Calu3 (cell line): Measurements from ENCODE around the gene FUNDC2. TPM values are rescaled to one million over a fixed set of nuclear protein-coding genes. Genes with fewer than 3 reads are reported as not detected.

Experiments used
- BruUV-seq: library from RNA; stranded (reverse); fragments of 400-500 nt; replicated peaks from 2 replicates; lab custom pipeline; 2021; lab: Mats Ljungman, UMichigan
- CTCF ChIA-PET: fragments of 300-600 bp; sonication (Branson Sonifier 250); formaldehyde crosslinking; loops from one replicate; lab custom pipeline; 2022; ENCODE audit warnings: antibody characterized with exemption; lab: Charles Lee
- DNase-seq: peaks from one replicate; pipeline ENCODE4 v3.0.0; 2022
- H3K27ac Mint-ChIP-seq: one replicate; pipeline ENCODE4 v1.8.0; 2022; ENCODE audit warnings: mixed read lengths; ENCODE audit not compliant: unreplicated experiment
- H3K27me3 Mint-ChIP-seq: one replicate; pipeline ENCODE4 v1.8.0; 2022; ENCODE audit warnings: mixed read lengths; ENCODE audit not compliant: unreplicated experiment
- H3K36me3 Mint-ChIP-seq: one replicate; pipeline ENCODE4 v1.8.0; 2022; ENCODE audit warnings: mild to moderate bottlenecking, moderate library complexity, mixed read lengths; ENCODE audit not compliant: insufficient read depth, unreplicated experiment
- H3K4me1 Mint-ChIP-seq: one replicate; pipeline ENCODE4 v1.8.0; 2022; ENCODE audit warnings: mild to moderate bottlenecking, low read depth, mixed read lengths; ENCODE audit not compliant: unreplicated experiment
- H3K4me3 Mint-ChIP-seq: one replicate; pipeline ENCODE4 v1.8.0; 2022; ENCODE audit warnings: mild to moderate bottlenecking, low read depth, moderate library complexity, mixed read lengths; ENCODE audit not compliant: unreplicated experiment
- H3K9me3 Mint-ChIP-seq: one replicate; pipeline ENCODE4 v1.8.0; 2022; ENCODE audit warnings: low read depth, mixed read lengths; ENCODE audit not compliant: unreplicated experiment
- CTCF ChIP-seq: fragments of 200-600 bp; IDR thresholded peaks from one replicate; pipeline ENCODE4 v1.8.0; 2022; ENCODE audit warnings: antibody characterized with exemption; ENCODE audit not compliant: unreplicated experiment
- intact Hi-C: fragments of 100-400 bp; cut with micrococcal nuclease; formaldehyde crosslinking; loops from one replicate; pipeline ENCODE4 v1.10.0; 2022; ENCODE audit not compliant: unreplicated experiment
- total RNA-seq: library from RNA; stranded (reverse); gene quantifications from 2 replicates; pipeline ENCODE4 v1.2.3, GENCODE V29; 2022

Gene FUNDC2
- total RNA-seq, 1 experiment from 2014 or later: 45.4 TPM

- no peak for TF ChIP-seq CTCF
- Mint-ChIP-seq H3K4me3 (no peak overlapping the region), H3K9me3 (no peaks in the 10 kb centered on the region), H3K27me3 (no peaks in the 10 kb centered on the region), H3K4me1 (peaks cover 13% of the 10 kb centered on the region), H3K36me3 (no peaks in the 10 kb centered on the region), H3K27ac (no peak overlapping the region)
- intact Hi-C loops: no loop called here
- CTCF ChIA-PET: interaction anchor here (0.6 to 1.0 kb wide), 3 partner anchors 22 to 132 kb away, joined by 3 to 6 read pairs (median 3); partner anchors contain the start of gene FUNDC2
- no TSS peak for BruUV-seq
- peak; percentile 65 for DNase-seq
Measured at GRCh38 chrX:155048977-155049619, 22.5 kb downstream of the FUNDC2 start.

GRCh38 chrX:155052738-155053498 is 26.3 kb downstream of the FUNDC2 start:
- no peaks in the 10 kb centered on the region for H3K27me3 Mint-ChIP-seq
- no peak for DNase-seq
- no peaks in the 10 kb centered on the region for H3K9me3 Mint-ChIP-seq
- BruUV-seq: no TSS peak
- no peak for TF ChIP-seq CTCF
- peak overlapping the region; percentile 10 for H3K4me3 Mint-ChIP-seq
- H3K27ac Mint-ChIP-seq: peak overlapping the region; percentile 29
- H3K36me3 Mint-ChIP-seq: no peaks in the 10 kb centered on the region
- peaks cover 15% of the 10 kb centered on the region for H3K4me1 Mint-ChIP-seq
- intact Hi-C loops: no loop called here
- CTCF ChIA-PET: no interaction called here

- H3K36me3 Mint-ChIP-seq: no peaks in the 10 kb centered on the region
- no peak for TF ChIP-seq CTCF
- no peak for DNase-seq
- CTCF ChIA-PET: no interaction called here
- no peaks in the 10 kb centered on the region for H3K9me3 Mint-ChIP-seq
- H3K27ac Mint-ChIP-seq: peak overlapping the region; percentile 29
- H3K27me3 Mint-ChIP-seq: no peaks in the 10 kb centered on the region
- intact Hi-C loops: no loop called here
- peak overlapping the region; percentile 10 for H3K4me3 Mint-ChIP-seq
- no TSS peak for BruUV-seq
- H3K4me1 Mint-ChIP-seq: peaks cover 15% of the 10 kb centered on the region
Measured at GRCh38 chrX:155053656-155054055, 27.0 kb downstream of the FUNDC2 start.

GRCh38 chrX:155054255-155054654 is 27.6 kb downstream of the FUNDC2 start:
- intact Hi-C loops: no loop called here
- Mint-ChIP-seq H3K27ac (no peak overlapping the region), H3K36me3 (no peaks in the 10 kb centered on the region), H3K4me3 (no peak overlapping the region), H3K27me3 (no peaks in the 10 kb centered on the region), H3K4me1 (peaks cover 15% of the 10 kb centered on the region), H3K9me3 (no peaks in the 10 kb centered on the region)
- no peak for TF ChIP-seq CTCF
- CTCF ChIA-PET: no interaction called here
- no peak for DNase-seq
- no TSS peak for BruUV-seq
